H1 (cell line): Measurements from ENCODE around the gene TMEM151B.

Experiments
- BCL11A ChIP-seq, 2 experiments: IDR thresholded peaks; one replicate each; pipeline ENCODE4 v1.6.1; 2011; ENCODE audit warnings: low read depth in 2 of 2, low read length in 2 of 2, mild to moderate bottlenecking in 2 of 2
- CBX8 ChIP-seq: fragments of 300-800, 300-1000 bp; sonication (generic); IDR thresholded peaks from 2 replicates; pipeline ENCODE4 v1.7.1; 2016; ENCODE audit warnings: low read depth, low read length, borderline replicate concordance
- EZH2 ChIP-seq: fragments of 200-600 bp; sonication (generic); IDR thresholded peaks from 2 replicates; pipeline ENCODE4 v1.7.1; 2012; ENCODE audit warnings: low read depth, mild to moderate bottlenecking, moderate library complexity, low read length, inconsistent platforms; ENCODE audit not compliant: severe bottlenecking
- JUND ChIP-seq: IDR thresholded peaks from 2 replicates; pipeline ENCODE4 v1.6.1; 2011; ENCODE audit warnings: mild to moderate bottlenecking, improper control_type of control experiment, low read length
- MAFK ChIP-seq: IDR thresholded peaks from 2 replicates; pipeline ENCODE4 v1.6.1; 2012; ENCODE audit warnings: low read depth, mild to moderate bottlenecking, improper control_type of control experiment, low read length
- POLR2AphosphoS5 ChIP-seq: IDR thresholded peaks from 2 replicates; pipeline ENCODE4 v1.6.1; 2011; ENCODE audit warnings: low read depth, low read length
- RAD21 ChIP-seq, 2 experiments: IDR thresholded peaks in 1 of 2; conservative IDR thresholded peaks in 1 of 2; 2 replicates each; pipeline ENCODE4 v1.6.1; 2011; ENCODE audit warnings: low read depth in 2 of 2, low read length in 2 of 2, improper control_type of control experiment in 1 of 2, inconsistent platforms in 1 of 2, mild to moderate bottlenecking in 1 of 2, moderate library complexity in 1 of 2
- RNF2 ChIP-seq: fragments of 200-900, 300-1000 bp; sonication (generic); IDR thresholded peaks from 2 replicates; pipeline ENCODE4 v1.7.1; 2016; ENCODE audit warnings: borderline replicate concordance, low read depth, mild to moderate bottlenecking, antibody characterized with exemption, low read length; ENCODE audit not compliant: poor library complexity, severe bottlenecking; ENCODE audit errors: missing control alignments
- RXRA ChIP-seq: IDR thresholded peaks from 2 replicates; pipeline ENCODE4 v1.6.1; 2011; ENCODE audit warnings: low read depth, mild to moderate bottlenecking, low read length, moderate library complexity; ENCODE audit not compliant: insufficient read depth
- TAF1 ChIP-seq: IDR thresholded peaks from 2 replicates; pipeline ENCODE4 v1.6.1; 2011; ENCODE audit warnings: mild to moderate bottlenecking, low read depth, low read length
- TF ChIP-seq, protein P1 (sequence below), 3 experiments: IDR thresholded peaks; 1 replicate in 2 of 3; 2 replicates in 1 of 3; pipeline versions ENCODE4 v1.5.1 to v1.6.1; 2011; ENCODE audit warnings: low read length in 3 of 3, mild to moderate bottlenecking in 3 of 3, inconsistent platforms in 2 of 3, low read depth in 1 of 3, moderate library complexity in 1 of 3; ENCODE audit not compliant: insufficient read depth in 1 of 3; ENCODE audit errors: control extremely low read depth in 1 of 3
- TF ChIP-seq, protein P2 (sequence below): IDR thresholded peaks from 2 replicates; pipeline ENCODE4 v1.6.1; 2011; ENCODE audit warnings: low read length, improper control_type of control experiment

- TF ChIP-seq JUND (no peak), CBX8 (no peak), MAFK (no peak), TAF1 (no peak), RNF2 (no peak), POLR2AphosphoS5 (no peak), RAD21 (IDR thresholded peaks at IDR 0.05 in 1 of 2, conservative IDR thresholded peaks at IDR 0.05 in 1 of 2; ENCODE audit: low read depth in 2 of 2, low read length in 2 of 2) (no peak), BCL11A (IDR thresholded peaks at IDR 0.05; ENCODE audit: low read depth in 2 of 2, low read length in 2 of 2) (no peak), EZH2 (no peak), RXRA (no peak)
- TF ChIP-seq, protein P1, sequence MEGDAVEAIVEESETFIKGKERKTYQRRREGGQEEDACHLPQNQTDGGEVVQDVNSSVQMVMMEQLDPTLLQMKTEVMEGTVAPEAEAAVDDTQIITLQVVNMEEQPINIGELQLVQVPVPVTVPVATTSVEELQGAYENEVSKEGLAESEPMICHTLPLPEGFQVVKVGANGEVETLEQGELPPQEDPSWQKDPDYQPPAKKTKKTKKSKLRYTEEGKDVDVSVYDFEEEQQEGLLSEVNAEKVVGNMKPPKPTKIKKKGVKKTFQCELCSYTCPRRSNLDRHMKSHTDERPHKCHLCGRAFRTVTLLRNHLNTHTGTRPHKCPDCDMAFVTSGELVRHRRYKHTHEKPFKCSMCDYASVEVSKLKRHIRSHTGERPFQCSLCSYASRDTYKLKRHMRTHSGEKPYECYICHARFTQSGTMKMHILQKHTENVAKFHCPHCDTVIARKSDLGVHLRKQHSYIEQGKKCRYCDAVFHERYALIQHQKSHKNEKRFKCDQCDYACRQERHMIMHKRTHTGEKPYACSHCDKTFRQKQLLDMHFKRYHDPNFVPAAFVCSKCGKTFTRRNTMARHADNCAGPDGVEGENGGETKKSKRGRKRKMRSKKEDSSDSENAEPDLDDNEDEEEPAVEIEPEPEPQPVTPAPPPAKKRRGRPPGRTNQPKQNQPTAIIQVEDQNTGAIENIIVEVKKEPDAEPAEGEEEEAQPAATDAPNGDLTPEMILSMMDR (IDR thresholded peaks at IDR 0.05; ENCODE audit: control extremely low read depth in 1 of 3, insufficient read depth in 1 of 3, low read depth in 1 of 3, low read length in 3 of 3): no peak
- TF ChIP-seq, protein P2, sequence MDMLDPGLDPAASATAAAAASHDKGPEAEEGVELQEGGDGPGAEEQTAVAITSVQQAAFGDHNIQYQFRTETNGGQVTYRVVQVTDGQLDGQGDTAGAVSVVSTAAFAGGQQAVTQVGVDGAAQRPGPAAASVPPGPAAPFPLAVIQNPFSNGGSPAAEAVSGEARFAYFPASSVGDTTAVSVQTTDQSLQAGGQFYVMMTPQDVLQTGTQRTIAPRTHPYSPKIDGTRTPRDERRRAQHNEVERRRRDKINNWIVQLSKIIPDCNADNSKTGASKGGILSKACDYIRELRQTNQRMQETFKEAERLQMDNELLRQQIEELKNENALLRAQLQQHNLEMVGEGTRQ: no peak
These were observed 38.8 kb downstream of the TMEM151B start for GRCh38 chr6:44309092-44309491.
